IPS DF 4.7 (cell line): ENCODE measurements around the gene POTEI.
"Not testable (repeated sequence)": the region's sequence is repeated elsewhere in the genome, so short reads cannot be mapped to it uniquely, and the experiment has no call there.

Source experiments
- DNase-seq: peaks from one replicate; pipeline ENCODE4 v3.0.0-alpha.2; 2013; ENCODE audit warnings: low spot score; ENCODE audit errors: extremely low read depth

Gene POTEI

GRCh38 chr2:130509228-130509627, at the start of gene POTEI:
Gene POTEI (minus strand): TSS chr2:130509328. CDS start chr2:130509235, 93 bp downstream.
- DNase-seq = not testable (repeated sequence)

DNA sequence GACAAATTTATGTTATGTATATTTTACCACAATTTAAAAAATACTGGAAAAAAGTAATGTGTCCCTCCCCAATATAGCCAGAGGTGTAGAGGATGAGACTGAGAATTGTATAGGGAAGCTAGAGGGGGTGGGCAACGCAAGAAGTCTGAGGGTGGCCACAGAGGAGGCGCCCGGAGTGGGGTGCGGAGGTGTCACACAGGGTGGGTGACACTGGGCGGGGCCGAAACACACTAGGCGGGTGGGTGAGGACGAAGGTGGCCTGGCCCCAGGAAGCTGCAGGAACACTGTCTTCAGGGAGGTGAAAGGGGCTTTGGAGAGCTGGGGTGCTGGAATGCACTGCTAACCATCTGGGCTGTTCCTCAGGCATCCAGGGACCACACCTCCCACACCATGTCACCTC, 47.3 kb upstream of the POTEI start:
- not testable (repeated sequence) for DNase-seq

- DNase-seq = not testable (repeated sequence)
Measured at GRCh38 chr2:130554178-130554577, 45.0 kb upstream of the POTEI start.

DNA sequence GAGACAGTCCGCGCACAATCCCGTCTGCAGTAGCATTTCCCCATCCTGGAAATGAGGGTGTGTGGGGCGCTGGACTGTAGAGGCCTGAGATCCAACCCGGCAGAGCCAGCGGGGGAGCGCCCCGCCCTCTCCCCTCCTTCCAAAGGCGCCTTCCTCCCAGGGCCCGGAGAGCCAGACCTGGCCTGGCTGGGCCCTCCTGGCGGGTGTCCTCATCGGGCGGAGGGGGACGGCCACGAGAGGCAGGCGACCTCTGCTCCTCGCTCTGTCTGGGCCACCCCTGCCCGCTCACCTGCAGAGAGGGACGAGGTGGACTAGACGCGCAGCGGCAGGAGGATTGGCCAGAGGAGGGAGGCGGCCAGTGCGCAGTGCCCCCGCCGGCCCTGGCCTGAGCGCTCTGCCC, 40.3 kb upstream of the POTEI start:
- not testable (repeated sequence) for DNase-seq

DNA sequence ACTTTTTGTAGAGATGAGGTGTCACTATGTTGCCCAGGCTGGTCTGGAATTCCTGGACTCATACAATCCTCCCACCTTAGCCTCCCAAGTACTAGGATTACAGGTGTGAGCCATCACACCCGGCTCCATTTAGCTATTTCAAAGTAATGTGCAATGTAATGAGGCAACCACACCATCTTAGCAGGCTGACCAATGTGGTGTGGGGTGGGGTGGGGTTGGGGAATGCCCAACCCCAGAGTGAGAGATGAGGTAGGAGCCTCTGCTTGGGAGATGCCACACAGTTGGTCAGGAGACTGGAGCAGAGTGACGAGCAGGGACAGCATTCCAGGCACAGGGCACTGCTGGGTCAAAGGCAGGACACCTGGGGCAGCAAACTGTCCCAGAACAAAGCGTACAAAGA, 39.3 kb upstream of the POTEI start:
- not testable (repeated sequence) for DNase-seq

GRCh38 chr2:130544978-130545377, 35.9 kb upstream of the POTEI start:
- DNase-seq = not testable (repeated sequence)

DNA sequence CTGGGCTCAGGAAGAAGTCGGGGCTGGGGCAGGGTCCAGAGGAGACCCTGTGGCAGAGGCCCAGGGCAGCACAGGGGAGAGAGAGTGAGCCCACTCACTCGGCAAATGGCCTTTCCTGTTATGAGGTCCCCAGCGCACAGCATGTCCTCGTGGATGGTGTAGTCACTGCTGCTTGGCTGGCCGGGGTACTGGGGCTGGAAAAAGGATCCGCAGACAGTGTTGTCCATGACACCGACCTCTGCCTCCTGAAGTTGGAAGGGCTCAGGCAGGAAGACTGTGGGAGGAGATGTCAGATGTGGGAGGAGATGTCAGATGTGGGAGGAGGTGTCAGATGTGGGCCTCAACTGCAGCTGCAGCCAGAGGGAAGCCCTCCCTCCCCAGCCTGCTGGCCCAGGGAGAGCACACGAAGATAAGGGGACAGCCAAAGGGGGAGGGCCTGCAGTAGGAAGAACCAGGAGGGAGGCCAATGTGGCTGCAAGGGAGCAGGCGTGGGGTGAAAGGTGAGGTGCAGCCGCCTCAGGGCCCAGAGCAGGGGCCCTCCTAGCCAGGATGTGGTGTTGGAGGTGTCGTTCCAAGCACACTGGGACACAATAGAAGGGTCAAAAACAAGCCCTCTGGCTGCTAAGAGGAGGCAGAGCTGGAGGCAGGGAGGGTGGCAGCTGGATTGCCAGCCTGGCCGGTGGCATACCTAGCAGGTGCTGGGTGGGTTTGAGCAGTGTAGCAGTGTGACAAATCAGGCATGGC, 34.8 kb upstream of the POTEI start:
- not testable (repeated sequence) for DNase-seq

DNA sequence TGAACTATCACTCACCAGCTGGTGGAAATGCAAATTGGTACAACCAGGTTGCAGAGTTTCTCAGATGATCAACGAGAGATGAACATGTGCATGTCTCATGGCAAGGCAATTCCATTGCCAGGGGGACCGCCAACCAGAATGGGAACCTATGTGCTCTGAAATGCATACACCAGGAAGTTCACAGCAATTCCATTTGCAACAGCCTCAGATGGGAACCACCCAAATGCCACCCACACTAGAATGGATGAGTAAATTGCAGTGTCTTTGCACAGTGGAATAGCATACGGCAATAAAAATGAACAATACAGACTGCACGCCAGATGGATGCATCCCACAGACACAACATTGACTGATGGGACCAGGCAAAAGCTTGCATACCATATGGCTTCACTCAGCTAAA, 33.7 kb upstream of the POTEI start:
- not testable (repeated sequence) for DNase-seq

DNA sequence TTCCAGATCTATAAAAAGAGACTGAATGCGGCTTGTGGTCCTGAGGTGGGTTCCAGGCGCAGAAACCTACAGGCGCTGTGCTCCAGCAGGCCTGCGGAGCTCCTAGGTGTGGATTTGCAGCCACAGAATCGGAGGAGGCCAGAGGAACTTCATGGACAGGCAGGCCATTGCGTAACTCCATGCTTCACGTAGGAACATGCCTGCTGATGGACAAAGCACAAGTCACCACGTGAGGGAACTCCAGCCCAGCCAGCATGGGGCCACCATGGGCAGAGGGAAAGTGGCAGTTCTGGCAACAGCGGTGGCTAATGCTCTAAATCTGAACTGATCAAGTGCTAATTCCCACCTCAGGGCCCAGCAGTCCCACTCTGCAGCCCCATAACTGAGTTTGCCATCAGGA, 29.1 kb upstream of the POTEI start:
- not testable (repeated sequence) for DNase-seq

GRCh38 chr2:130536654-130537053, 27.5 kb upstream of the POTEI start:
- DNase-seq = not testable (repeated sequence)

DNA sequence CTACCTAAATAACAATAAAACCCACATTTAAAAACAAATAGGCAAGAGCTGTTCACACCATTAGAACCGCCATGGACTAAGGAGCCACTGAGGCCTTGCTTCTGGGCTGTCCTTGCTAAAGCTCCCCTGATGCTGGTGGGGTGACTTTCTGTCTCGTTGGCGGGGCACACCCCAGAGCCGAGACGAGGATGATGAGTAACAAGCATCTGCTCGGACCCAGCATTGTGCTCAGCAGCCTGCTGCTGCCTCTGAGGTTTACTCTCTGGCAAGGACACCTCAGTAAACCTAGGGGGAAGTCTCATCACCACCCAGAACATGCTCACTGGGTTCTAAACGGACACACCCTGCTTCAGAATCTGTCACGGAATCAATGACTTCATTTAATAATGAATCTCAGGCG, 22.5 kb upstream of the POTEI start:
- DNase-seq = not testable (repeated sequence)

DNA sequence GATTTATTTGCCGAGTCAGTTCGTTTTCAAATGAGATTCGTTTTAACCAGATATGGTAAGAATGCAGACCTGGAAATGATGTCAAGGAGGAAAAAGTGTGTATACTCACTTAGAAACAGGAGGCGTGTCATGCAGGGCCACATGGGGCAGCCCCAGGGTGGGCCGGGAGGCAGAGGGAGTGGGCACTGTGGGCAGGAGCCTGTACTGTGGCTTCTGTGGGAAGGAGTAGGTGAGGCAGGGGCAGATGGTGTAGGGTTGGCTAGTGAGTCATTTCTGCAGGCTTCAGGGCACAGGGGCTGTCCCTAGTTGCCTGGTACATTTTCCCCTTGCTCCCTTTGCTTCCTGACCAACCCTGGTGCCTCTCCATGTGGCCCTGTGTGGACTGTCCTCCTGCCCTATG, 22.1 kb upstream of the POTEI start:
- not testable (repeated sequence) for DNase-seq

- not testable (repeated sequence) for DNase-seq
Measured at GRCh38 chr2:130530212-130530611, 21.1 kb upstream of the POTEI start.

DNA sequence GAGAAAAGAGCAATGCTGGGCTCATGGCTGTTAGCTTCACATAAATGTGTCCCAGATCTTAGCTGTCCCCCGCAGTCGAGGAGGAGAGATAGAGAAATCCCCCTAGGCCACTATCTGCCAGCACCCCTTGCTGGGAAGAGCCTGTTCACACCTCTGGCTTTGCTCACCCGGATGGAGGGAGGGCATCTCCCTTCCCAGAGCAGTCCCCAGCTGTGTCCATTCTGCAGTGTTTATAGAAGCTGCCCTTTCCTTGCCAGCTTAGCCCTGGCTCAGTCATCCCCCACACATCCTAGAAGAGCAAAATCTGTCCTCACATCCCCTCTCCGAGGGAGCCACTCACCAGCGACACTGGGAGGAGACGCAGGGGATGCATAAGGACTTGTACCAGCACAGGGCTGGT, 20.4 kb upstream of the POTEI start:
- not testable (repeated sequence) for DNase-seq

- DNase-seq = not testable (repeated sequence)
Measured at GRCh38 chr2:130527365-130527967, 18.3 kb upstream of the POTEI start.

GRCh38 chr2:130522390-130522789, 13.3 kb upstream of the POTEI start:
- not testable (repeated sequence) for DNase-seq

DNA sequence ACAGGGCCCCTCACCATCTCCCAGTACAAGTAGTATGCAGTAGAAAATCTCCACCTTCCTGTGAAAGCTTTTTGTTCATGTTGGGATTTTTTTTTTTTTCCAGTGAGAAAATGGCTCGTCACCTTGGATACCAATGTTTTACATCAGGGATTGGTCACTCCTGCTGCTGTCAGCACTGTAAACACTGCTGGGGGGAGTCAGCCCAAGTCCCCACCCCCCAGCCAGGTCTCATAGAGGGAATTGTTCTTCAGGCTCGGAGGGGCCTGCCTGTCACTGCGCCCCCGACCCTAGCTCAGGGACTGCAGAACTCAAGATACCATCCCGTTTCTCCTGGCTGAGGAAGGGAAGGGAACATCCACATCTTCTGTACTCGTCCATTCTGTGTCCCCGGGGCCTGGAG, 11.9 kb upstream of the POTEI start, which contains the start of gene CFC1B:
TSS of gene CFC1B (plus strand) at position 231 of the 400 bp plus-strand sequence. CDS start 263 bp downstream, outside the sequence.
- DNase-seq = not testable (repeated sequence)

DNA sequence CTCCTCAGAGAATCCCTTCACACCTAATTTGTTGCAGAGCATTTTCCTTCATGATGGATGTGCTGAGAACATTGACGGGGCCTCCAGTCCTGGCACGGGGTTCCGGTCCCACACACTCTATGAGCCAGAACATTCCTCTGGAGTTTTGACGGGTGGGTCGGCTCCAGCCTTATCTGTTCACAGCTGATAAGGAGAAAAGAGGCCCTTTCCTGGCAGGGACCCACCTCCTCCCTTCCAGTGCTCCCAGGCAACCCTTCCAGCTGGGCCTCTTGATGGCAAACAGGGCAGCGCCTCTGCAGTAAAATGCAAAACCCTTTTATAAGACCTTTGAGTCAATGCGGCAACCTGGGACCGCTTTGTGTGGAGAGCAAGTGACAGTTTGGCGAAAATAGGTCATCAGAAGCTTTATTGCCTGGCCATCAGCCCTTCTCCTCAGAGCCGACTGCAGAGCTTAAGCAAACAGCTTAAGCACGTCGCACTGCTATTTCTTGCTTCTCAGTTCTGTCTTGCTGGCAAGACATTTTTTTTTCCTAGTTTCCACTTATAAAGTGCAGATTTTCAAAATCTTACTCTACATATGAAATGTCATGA, 9.5 kb upstream of the POTEI start:
- DNase-seq = not testable (repeated sequence)

DNA sequence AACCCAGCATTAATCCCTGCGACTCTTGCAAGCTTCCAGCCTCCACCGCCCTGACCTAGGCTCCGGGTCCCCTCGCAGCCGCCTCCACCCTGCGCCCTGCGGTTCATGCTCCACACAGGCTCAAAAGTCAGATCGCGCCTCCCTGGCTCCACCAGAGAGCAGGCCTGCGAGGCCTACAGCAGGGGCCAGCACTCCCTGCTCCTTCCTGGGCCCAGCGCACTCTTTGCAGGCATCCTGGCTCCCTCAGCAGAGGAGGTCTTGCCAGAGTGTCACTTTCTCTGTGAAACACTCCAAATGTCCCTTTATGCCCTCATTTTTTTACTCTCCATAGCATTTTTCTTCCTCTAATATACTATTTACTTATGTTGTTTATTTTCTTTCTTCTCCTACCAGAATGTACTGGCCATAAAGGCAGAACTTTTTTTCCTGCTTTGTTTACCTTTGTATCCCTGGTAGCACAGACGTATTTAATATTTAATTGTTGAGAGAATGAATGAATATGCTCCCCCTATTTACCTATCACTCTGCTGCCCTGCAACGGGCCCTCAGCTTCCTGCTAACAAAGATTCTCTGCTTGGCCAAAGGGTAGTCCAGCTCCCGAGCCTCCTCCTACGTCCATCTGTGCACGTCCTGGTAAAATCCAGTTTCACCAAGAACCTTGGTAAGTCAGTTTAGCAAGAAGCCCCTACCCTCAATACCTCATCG, 2.8 kb upstream of the POTEI start:
- DNase-seq = not testable (repeated sequence)

DNA sequence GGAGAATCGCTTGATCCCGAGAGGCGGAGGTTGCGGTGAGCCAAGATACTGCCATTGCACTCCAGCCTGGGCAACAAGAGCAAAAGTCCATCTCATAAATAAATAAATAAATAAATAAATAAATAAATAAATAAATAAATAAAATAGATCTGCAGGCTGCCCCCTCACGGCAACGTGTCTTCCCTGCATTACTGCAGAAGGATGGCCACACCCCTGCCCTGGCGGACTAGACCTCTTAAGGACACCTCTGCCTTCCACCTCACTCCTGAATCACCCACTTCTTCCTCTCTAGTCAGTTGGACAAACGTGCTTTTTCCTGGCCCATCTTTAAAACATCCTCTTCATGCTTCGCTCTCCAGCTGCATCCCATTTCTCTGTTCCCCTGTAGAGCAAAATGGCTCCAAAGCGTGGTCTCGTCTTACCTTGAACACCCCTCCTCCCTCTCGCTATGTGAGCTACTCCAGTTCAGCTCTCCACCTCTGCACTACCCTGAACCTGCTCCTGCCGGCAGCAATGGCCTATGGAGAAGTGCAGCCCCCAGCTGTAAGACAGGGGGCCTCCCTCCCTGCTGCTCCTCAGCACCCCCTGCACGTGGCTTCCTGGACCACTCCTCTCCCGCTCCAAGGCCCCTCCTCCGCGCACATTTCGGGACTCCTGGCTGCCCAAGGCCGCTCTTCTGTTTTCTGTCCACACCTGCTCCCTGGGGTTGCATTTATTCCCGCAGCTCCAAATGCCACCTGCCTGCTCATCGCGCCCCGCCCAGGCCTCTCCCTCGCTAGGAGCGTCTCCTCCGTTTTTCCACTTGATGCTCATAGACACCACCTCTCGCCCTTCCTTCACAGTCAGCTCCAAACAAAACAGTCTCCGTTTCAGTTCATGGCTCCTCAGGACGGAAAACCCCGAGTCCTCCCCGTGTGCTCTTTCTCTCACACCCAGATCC, 1.9 kb upstream of the POTEI start:
- not testable (repeated sequence) for DNase-seq
